ENCODE results near the gene CHRDL2.

Gene CHRDL2

DNA sequence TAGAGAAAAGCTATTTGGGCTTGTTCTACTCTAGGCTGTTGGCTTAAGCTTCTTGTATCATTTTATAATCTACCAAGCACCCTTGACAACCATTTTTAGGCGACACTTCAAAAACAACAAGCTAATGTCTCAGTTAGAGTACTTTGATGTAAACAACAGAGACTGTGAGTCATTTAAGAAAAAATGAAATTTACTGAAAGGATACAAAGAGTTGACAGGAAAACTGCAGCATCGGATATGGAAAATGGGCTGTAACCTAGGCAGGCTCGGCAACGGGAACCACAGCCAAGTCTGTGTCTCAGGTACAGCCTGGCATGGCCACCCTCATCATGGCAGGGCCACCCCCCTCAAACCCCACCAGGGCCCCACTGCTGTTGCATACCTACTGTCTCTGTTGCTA is 13.1 kb upstream of the CHRDL2 start:
- POLR2A ChIA-PET: no interaction called here
- no peaks in the 10 kb centered on the region for H3K36me3 ChIP-seq (ENCODE audit: control insufficient read depth in 2 of 2, insufficient read depth in 1 of 2, low read length in 2 of 2)
- H3K4me1 ChIP-seq (ENCODE audit: control insufficient read depth, insufficient read depth, low read length): no peaks in the 10 kb centered on the region
- no peak for TF ChIP-seq ZNF221 (tag by site-specific recombination; IDR thresholded peaks at IDR 0.05; ENCODE audit: borderline replicate concordance)
- no peak for TF ChIP-seq ZEB2 (tag by site-specific recombination; IDR thresholded peaks at IDR 0.05)
- no peak for TF ChIP-seq ZBTB20 (tag by site-specific recombination; IDR thresholded peaks at IDR 0.05)
- no peak for TF ChIP-seq ZBTB8A (tag by site-specific recombination; IDR thresholded peaks at IDR 0.05)
- TF ChIP-seq ZSCAN23 (tag by site-specific recombination; IDR thresholded peaks at IDR 0.05): no peak
- no peak for TF ChIP-seq ZNF510 (tag by site-specific recombination; IDR thresholded peaks at IDR 0.05; ENCODE audit: insufficient replicate concordance)
- no peak for TF ChIP-seq ZIC2 (tag by site-specific recombination; IDR thresholded peaks at IDR 0.05)
- TF ChIP-seq ZNF623 (tag by site-specific recombination; IDR thresholded peaks at IDR 0.05): no peak
- no peak for TF ChIP-seq ZNF292 (tag by site-specific recombination; IDR thresholded peaks at IDR 0.05; ENCODE audit: borderline replicate concordance, low read depth)
- TF ChIP-seq ZNF214 (tag by site-specific recombination; IDR thresholded peaks at IDR 0.05; ENCODE audit: borderline replicate concordance): no peak
- TF ChIP-seq ZNF248 (tag by site-specific recombination; IDR thresholded peaks at IDR 0.05): no peak
- no peaks in the 10 kb centered on the region for H3K9me3 ChIP-seq (ENCODE audit: control insufficient read depth, insufficient read depth, low read depth, low read length)
- no peak overlapping the region for H3K27ac ChIP-seq (ENCODE audit: extremely low read depth, low read depth, low read length)
- CTCF ChIA-PET: no interaction called here
- no peak overlapping the region for H3K4me3 ChIP-seq (ENCODE audit: low read depth, low read length)

DNA sequence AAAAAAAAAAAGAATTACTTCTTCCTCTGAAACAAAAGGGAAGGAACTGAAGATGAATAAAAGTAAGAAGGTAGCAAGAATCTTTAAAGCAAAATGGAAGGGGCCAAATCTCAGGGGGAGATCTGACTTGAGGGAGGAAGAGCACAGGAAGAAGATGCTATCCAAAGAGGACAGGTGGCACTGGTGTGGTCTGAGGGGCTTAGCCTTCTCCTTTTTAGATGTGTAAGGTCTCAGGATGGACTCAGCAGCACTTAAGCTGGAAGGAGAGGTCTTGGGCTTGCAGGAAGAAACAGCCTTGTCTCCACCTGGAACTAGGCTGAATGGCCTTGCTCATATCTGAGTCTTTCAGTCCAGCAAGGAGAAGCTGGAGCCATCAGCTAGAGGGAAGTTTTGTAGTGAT is 12.4 kb upstream of the CHRDL2 start:
- H3K36me3 ChIP-seq (ENCODE audit: control insufficient read depth in 2 of 2, insufficient read depth in 1 of 2, low read length in 2 of 2): no peaks in the 10 kb centered on the region
- CTCF ChIA-PET: no interaction called here
- TF ChIP-seq, protein P1, sequence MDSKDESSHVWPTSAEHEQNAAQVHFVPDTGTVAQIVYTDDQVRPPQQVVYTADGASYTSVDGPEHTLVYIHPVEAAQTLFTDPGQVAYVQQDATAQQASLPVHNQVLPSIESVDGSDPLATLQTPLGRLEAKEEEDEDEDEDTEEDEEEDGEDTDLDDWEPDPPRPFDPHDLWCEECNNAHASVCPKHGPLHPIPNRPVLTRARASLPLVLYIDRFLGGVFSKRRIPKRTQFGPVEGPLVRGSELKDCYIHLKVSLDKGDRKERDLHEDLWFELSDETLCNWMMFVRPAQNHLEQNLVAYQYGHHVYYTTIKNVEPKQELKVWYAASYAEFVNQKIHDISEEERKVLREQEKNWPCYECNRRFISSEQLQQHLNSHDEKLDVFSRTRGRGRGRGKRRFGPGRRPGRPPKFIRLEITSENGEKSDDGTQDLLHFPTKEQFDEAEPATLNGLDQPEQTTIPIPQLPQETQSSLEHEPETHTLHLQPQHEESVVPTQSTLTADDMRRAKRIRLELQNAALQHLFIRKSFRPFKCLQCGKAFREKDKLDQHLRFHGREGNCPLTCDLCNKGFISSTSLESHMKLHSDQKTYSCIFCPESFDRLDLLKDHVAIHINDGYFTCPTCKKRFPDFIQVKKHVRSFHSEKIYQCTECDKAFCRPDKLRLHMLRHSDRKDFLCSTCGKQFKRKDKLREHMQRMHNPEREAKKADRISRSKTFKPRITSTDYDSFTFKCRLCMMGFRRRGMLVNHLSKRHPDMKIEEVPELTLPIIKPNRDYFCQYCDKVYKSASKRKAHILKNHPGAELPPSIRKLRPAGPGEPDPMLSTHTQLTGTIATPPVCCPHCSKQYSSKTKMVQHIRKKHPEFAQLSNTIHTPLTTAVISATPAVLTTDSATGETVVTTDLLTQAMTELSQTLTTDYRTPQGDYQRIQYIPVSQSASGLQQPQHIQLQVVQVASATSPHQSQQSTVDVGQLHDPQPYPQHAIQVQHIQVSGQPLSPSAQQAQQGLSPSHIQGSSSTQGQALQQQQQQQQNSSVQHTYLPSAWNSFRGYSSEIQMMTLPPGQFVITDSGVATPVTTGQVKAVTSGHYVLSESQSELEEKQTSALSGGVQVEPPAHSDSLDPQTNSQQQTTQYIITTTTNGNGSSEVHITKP (tag by site-specific recombination; IDR thresholded peaks at IDR 0.05): peak; percentile 73
- TF ChIP-seq ZNF843 (tag by site-specific recombination; IDR thresholded peaks at IDR 0.05): no peak
- no peaks in the 10 kb centered on the region for H3K9me3 ChIP-seq (ENCODE audit: control insufficient read depth, insufficient read depth, low read depth, low read length)
- no peak overlapping the region for H3K27ac ChIP-seq (ENCODE audit: extremely low read depth, low read depth, low read length)
- H3K4me3 ChIP-seq (ENCODE audit: low read depth, low read length): no peak overlapping the region
- H3K4me1 ChIP-seq (ENCODE audit: control insufficient read depth, insufficient read depth, low read length): no peaks in the 10 kb centered on the region
- POLR2A ChIA-PET: no interaction called here

DNA sequence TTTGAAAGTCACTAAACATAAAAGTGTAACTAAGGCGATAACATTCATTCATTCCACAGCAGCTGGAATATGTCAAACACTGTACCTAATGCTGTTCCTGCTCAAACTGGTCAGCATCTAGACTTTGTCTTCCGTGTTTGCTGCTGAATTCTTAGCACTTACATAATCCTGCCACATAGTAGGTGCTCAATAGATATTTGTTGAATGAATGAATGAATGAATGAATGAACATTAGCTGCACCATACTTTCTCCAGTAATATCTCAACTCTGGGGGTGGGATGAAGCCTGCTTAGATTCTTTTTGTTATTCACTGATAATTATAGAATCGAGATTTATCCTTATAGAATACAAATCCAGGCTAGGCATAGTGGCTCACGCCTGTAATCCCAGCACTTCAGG is 10.8 kb upstream of the CHRDL2 start:
- H3K27ac ChIP-seq (ENCODE audit: extremely low read depth, low read depth, low read length): no peak overlapping the region
- ChIA-PET POLR2A (no interaction called here), CTCF (interaction anchor here (0.6 to 5.5 kb wide), 2 partner anchors 15 to 592 kb away, joined by 6 to 63 read pairs; no protein-coding TSS in a partner anchor)
- H3K4me3 ChIP-seq (ENCODE audit: low read depth, low read length): no peak overlapping the region
- TF ChIP-seq SALL2 (tag by site-specific recombination; IDR thresholded peaks at IDR 0.05; ENCODE audit: borderline replicate concordance) (no peak), ZNF623 (tag by site-specific recombination; IDR thresholded peaks at IDR 0.05) (no peak), ZNF585B (tag by site-specific recombination; IDR thresholded peaks at IDR 0.05) (no peak), ZNF530 (tag by site-specific recombination; IDR thresholded peaks at IDR 0.05; ENCODE audit: low read depth) (no peak), ZNF48 (tag by site-specific recombination; IDR thresholded peaks at IDR 0.05) (no peak)
- TF ChIP-seq, protein P2, sequence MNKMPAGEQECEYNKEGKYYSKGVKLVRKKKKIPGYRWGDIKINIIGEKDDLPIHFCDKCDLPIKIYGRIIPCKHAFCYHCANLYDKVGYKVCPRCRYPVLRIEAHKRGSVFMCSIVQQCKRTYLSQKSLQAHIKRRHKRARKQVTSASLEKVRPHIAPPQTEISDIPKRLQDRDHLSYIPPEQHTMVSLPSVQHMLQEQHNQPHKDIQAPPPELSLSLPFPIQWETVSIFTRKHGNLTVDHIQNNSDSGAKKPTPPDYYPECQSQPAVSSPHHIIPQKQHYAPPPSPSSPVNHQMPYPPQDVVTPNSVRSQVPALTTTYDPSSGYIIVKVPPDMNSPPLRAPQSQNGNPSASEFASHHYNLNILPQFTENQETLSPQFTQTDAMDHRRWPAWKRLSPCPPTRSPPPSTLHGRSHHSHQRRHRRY (tag by site-specific recombination; IDR thresholded peaks at IDR 0.05): no peak
- TF ChIP-seq, protein P3, sequence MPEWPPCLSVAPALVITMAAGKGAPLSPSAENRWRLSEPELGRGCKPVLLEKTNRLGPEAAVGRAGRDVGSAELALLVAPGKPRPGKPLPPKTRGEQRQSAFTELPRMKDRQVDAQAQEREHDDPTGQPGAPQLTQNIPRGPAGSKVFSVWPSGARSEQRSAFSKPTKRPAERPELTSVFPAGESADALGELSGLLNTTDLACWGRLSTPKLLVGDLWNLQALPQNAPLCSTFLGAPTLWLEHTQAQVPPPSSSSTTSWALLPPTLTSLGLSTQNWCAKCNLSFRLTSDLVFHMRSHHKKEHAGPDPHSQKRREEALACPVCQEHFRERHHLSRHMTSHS (tag by site-specific recombination; IDR thresholded peaks at IDR 0.05): no peak
- TF ChIP-seq, protein P4, sequence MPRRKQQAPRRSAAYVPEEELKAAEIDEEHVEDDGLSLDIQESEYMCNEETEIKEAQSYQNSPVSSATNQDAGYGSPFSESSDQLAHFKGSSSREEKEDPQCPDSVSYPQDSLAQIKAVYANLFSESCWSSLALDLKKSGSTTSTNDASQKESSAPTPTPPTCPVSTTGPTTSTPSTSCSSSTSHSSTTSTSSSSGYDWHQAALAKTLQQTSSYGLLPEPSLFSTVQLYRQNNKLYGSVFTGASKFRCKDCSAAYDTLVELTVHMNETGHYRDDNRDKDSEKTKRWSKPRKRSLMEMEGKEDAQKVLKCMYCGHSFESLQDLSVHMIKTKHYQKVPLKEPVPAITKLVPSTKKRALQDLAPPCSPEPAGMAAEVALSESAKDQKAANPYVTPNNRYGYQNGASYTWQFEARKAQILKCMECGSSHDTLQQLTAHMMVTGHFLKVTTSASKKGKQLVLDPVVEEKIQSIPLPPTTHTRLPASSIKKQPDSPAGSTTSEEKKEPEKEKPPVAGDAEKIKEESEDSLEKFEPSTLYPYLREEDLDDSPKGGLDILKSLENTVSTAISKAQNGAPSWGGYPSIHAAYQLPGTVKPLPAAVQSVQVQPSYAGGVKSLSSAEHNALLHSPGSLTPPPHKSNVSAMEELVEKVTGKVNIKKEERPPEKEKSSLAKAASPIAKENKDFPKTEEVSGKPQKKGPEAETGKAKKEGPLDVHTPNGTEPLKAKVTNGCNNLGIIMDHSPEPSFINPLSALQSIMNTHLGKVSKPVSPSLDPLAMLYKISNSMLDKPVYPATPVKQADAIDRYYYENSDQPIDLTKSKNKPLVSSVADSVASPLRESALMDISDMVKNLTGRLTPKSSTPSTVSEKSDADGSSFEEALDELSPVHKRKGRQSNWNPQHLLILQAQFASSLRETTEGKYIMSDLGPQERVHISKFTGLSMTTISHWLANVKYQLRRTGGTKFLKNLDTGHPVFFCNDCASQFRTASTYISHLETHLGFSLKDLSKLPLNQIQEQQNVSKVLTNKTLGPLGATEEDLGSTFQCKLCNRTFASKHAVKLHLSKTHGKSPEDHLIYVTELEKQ (tag by site-specific recombination; IDR thresholded peaks at IDR 0.05; ENCODE audit: borderline replicate concordance): no peak
- TF ChIP-seq, protein P5, sequence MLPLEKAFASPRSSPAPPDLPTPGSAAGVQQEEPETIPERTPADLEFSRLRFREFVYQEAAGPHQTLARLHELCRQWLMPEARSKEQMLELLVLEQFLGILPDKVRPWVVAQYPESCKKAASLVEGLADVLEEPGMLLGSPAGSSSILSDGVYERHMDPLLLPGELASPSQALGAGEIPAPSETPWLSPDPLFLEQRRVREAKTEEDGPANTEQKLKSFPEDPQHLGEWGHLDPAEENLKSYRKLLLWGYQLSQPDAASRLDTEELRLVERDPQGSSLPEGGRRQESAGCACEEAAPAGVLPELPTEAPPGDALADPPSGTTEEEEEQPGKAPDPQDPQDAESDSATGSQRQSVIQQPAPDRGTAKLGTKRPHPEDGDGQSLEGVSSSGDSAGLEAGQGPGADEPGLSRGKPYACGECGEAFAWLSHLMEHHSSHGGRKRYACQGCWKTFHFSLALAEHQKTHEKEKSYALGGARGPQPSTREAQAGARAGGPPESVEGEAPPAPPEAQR (tag by site-specific recombination; IDR thresholded peaks at IDR 0.05): no peak
- H3K36me3 ChIP-seq (ENCODE audit: control insufficient read depth in 2 of 2, insufficient read depth in 1 of 2, low read length in 2 of 2): no peaks in the 10 kb centered on the region
- H3K9me3 ChIP-seq (ENCODE audit: control insufficient read depth, insufficient read depth, low read depth, low read length): no peaks in the 10 kb centered on the region
- H3K4me1 ChIP-seq (ENCODE audit: control insufficient read depth, insufficient read depth, low read length): no peaks in the 10 kb centered on the region
